ENCODE data around the gene MAD2L2.

- TF ChIP-seq EZH2 (IDR thresholded peaks at IDR 0.05; ENCODE audit: borderline replicate concordance, low read length) (no peak), CTCF (conservative IDR thresholded peaks at IDR 0.05 in 1 of 2, IDR thresholded peaks at IDR 0.05 in 1 of 2; ENCODE audit: extremely low read depth in 1 of 2, insufficient read depth in 1 of 2, low read depth in 1 of 2, low read length in 2 of 2) (no peak)
Measured at GRCh38 chr1:11682287-11682771, 1.4 kb upstream of the MAD2L2 start.

Measured in mammary epithelial cell (primary cell).